ENCODE results near the gene NEK10.

DNA sequence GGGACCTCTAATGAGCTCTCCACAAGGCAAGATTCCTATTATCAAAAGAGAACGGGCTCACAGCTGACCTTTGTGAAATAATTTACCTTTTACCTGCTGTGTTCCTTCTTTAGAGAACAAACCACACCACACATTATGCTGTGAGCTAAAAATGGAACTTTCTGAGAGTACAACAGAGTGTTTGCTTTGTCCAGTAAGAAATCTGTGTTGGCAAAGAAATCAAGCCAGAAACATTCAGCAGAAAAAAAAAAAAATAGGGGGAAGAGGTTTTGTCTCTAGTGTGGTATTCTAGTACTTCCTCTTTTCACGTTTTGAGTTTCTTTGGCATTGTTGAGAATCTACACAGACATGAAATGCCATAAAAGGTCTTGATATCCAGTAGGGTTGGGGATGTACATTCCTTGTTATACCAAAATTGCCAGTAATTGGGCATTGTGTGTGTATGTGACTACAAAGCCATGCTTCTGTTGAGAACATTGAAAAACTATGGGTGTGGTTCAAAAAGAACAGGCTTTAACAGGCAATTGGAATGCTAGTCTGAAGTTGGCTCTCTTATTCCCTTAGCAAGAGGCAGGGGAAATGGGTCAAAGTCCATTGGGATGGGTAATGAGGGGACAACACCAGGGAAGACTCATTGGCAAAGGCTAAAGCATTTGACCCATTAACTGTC, 273.5 kb downstream of the NEK10 start:
- TF ChIP-seq, protein P1, sequence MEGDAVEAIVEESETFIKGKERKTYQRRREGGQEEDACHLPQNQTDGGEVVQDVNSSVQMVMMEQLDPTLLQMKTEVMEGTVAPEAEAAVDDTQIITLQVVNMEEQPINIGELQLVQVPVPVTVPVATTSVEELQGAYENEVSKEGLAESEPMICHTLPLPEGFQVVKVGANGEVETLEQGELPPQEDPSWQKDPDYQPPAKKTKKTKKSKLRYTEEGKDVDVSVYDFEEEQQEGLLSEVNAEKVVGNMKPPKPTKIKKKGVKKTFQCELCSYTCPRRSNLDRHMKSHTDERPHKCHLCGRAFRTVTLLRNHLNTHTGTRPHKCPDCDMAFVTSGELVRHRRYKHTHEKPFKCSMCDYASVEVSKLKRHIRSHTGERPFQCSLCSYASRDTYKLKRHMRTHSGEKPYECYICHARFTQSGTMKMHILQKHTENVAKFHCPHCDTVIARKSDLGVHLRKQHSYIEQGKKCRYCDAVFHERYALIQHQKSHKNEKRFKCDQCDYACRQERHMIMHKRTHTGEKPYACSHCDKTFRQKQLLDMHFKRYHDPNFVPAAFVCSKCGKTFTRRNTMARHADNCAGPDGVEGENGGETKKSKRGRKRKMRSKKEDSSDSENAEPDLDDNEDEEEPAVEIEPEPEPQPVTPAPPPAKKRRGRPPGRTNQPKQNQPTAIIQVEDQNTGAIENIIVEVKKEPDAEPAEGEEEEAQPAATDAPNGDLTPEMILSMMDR (IDR thresholded peaks at IDR 0.05) = no peak
- no peak for TF ChIP-seq POLR2A (IDR thresholded peaks at IDR 0.05)
